Ectodermal cell (in vitro differentiated cells): Measurements from ENCODE around the gene CDKAL1.

Source experiments
- H3K27ac ChIP-seq: 2 replicates; pipeline ENCODE4 v1.7.0; 2013; ENCODE audit warnings: mild to moderate bottlenecking, low read depth, low read length; ENCODE audit not compliant: insufficient read depth, poor library complexity, severe bottlenecking
- H3K27me3 ChIP-seq: 2 replicates; pipeline ENCODE4 v1.7.0; 2013; ENCODE audit warnings: mild to moderate bottlenecking, low read length; ENCODE audit not compliant: insufficient read depth, control insufficient read depth, poor library complexity, severe bottlenecking
- H3K36me3 ChIP-seq: one replicate; pipeline ENCODE4 v1.7.0; 2013; ENCODE audit warnings: low read length; ENCODE audit not compliant: control insufficient read depth, insufficient read depth
- H3K4me1 ChIP-seq: one replicate; pipeline ENCODE4 v1.7.0; 2013; ENCODE audit warnings: low read length; ENCODE audit not compliant: control insufficient read depth, insufficient read depth
- H3K4me3 ChIP-seq: 2 replicates; pipeline ENCODE4 v1.7.0; 2013; ENCODE audit warnings: low read depth, low read length, control low read depth; ENCODE audit not compliant: insufficient read depth
- H3K9me3 ChIP-seq: 2 replicates; pipeline ENCODE4 v1.7.0; 2013; ENCODE audit warnings: mild to moderate bottlenecking, low read length, moderate library complexity; ENCODE audit not compliant: control insufficient read depth
- WGBS, 2 experiments: methylation state at CpG; one replicate each; pipeline ENCODE4 v1.1.7; 2013; ENCODE audit warnings: missing lambda C conversion rate in 2 of 2; 5-methylcytosine and 5-hydroxymethylcytosine counted together

Gene CDKAL1

GRCh38 chr6:20702366-20702765, 168.1 kb downstream of the CDKAL1 start:
- H3K27ac ChIP-seq, result no peak overlapping the region
- WGBS, 2 experiments, result 95 to 96% methylated on average over 13 of the region's 13 CpGs
- no peaks in the 10 kb centered on the region for H3K27me3 ChIP-seq
- H3K4me3 ChIP-seq, result no peak overlapping the region
- no peaks in the 10 kb centered on the region for H3K36me3 ChIP-seq
- peaks cover 2% of the 10 kb centered on the region for H3K4me1 ChIP-seq
- no peaks in the 10 kb centered on the region for H3K9me3 ChIP-seq

- Histone ChIP-seq H3K27me3 (no peaks in the 10 kb centered on the region), H3K27ac (no peak overlapping the region), H3K4me3 (no peak overlapping the region), H3K9me3 (no peaks in the 10 kb centered on the region), H3K4me1 (peaks cover 2% of the 10 kb centered on the region), H3K36me3 (no peaks in the 10 kb centered on the region)
- WGBS, 2 experiments, result 94 to 96% methylated on average over 2 of the region's 3 CpGs
Measured at GRCh38 chr6:20703049-20703448, 168.8 kb downstream of the CDKAL1 start.

- H3K27me3 ChIP-seq, result no peaks in the 10 kb centered on the region
- no peaks in the 10 kb centered on the region for H3K36me3 ChIP-seq
- H3K4me1 ChIP-seq, result peaks cover 2% of the 10 kb centered on the region
- no peak overlapping the region for H3K27ac ChIP-seq
- no peaks in the 10 kb centered on the region for H3K9me3 ChIP-seq
- 96 to 98% methylated on average over 2 of the region's 2 CpGs for WGBS, 2 experiments
- no peak overlapping the region for H3K4me3 ChIP-seq
Measured at GRCh38 chr6:20704325-20705025, 170.2 kb downstream of the CDKAL1 start.

- Histone ChIP-seq H3K27me3 (no peaks in the 10 kb centered on the region), H3K27ac (no peak overlapping the region), H3K4me1 (peaks cover 2% of the 10 kb centered on the region), H3K4me3 (no peak overlapping the region), H3K36me3 (no peaks in the 10 kb centered on the region), H3K9me3 (no peaks in the 10 kb centered on the region)
- WGBS, 2 experiments, result 96% methylated on average over 5 of the region's 5 CpGs
Measured at GRCh38 chr6:20705741-20706140, 171.5 kb downstream of the CDKAL1 start.

GRCh38 chr6:20706238-20706938, 172.1 kb downstream of the CDKAL1 start:
- no peak overlapping the region for H3K27ac ChIP-seq
- WGBS, 2 experiments, result 93 to 95% methylated on average over 1 of the region's 1 CpG
- H3K36me3 ChIP-seq, result no peaks in the 10 kb centered on the region
- no peak overlapping the region for H3K4me3 ChIP-seq
- H3K4me1 ChIP-seq, result peaks cover 2% of the 10 kb centered on the region
- no peaks in the 10 kb centered on the region for H3K9me3 ChIP-seq
- no peaks in the 10 kb centered on the region for H3K27me3 ChIP-seq

GRCh38 chr6:20706939-20707485, 172.8 kb downstream of the CDKAL1 start:
- H3K27ac ChIP-seq, result no peak overlapping the region
- 77 to 90% methylated on average over 2 of the region's 2 CpGs for WGBS, 2 experiments
- H3K36me3 ChIP-seq, result no peaks in the 10 kb centered on the region
- no peaks in the 10 kb centered on the region for H3K9me3 ChIP-seq
- no peak overlapping the region for H3K4me3 ChIP-seq
- no peaks in the 10 kb centered on the region for H3K27me3 ChIP-seq
- H3K4me1 ChIP-seq, result peaks cover 2% of the 10 kb centered on the region

- no peak overlapping the region for H3K27ac ChIP-seq
- H3K4me3 ChIP-seq, result no peak overlapping the region
- peaks cover 2% of the 10 kb centered on the region for H3K4me1 ChIP-seq
- no peaks in the 10 kb centered on the region for H3K36me3 ChIP-seq
- WGBS, 2 experiments, result 100% methylated on average over 2 of the region's 2 CpGs
- no peaks in the 10 kb centered on the region for H3K9me3 ChIP-seq
- no peaks in the 10 kb centered on the region for H3K27me3 ChIP-seq
Measured at GRCh38 chr6:20707870-20708269, 173.6 kb downstream of the CDKAL1 start.

- H3K4me3 ChIP-seq, result no peak overlapping the region
- no peaks in the 10 kb centered on the region for H3K36me3 ChIP-seq
- WGBS, 2 experiments, result 97 to 100% methylated on average over 2 to 3 of the region's 3 CpGs
- no peaks in the 10 kb centered on the region for H3K27me3 ChIP-seq
- H3K27ac ChIP-seq, result no peak overlapping the region
- H3K9me3 ChIP-seq, result no peaks in the 10 kb centered on the region
- peaks cover 2% of the 10 kb centered on the region for H3K4me1 ChIP-seq
Measured at GRCh38 chr6:20708367-20709124, 174.3 kb downstream of the CDKAL1 start.

GRCh38 chr6:20709451-20709850, 175.2 kb downstream of the CDKAL1 start:
- no peaks in the 10 kb centered on the region for H3K4me1 ChIP-seq
- H3K9me3 ChIP-seq, result no peaks in the 10 kb centered on the region
- H3K27me3 ChIP-seq, result no peaks in the 10 kb centered on the region
- no peak overlapping the region for H3K27ac ChIP-seq
- 100% methylated on average over 1 to 2 of the region's 2 CpGs for WGBS, 2 experiments
- no peak overlapping the region for H3K4me3 ChIP-seq
- H3K36me3 ChIP-seq, result no peaks in the 10 kb centered on the region

GRCh38 chr6:20710341-20710740, 176.1 kb downstream of the CDKAL1 start:
- no peak overlapping the region for H3K4me3 ChIP-seq
- H3K27ac ChIP-seq, result no peak overlapping the region

More at GRCh38 chr6:20710341-20710740, 176.1 kb downstream of the CDKAL1 start:
- Histone ChIP-seq H3K4me1 (no peaks in the 10 kb centered on the region), H3K36me3 (no peaks in the 10 kb centered on the region), H3K27me3 (no peaks in the 10 kb centered on the region), H3K9me3 (no peaks in the 10 kb centered on the region)
- whole genome bisulfite sequencing, 2 experiments, result 100% methylated on average over 2 of the region's 2 CpGs
